Chondrocyte (in vitro differentiated cells): ENCODE results near the gene GIT2. TPM values are rescaled to one million over a fixed set of nuclear protein-coding genes. Genes with fewer than 3 reads are reported as not detected.

Experiments used
- DNase-seq: peaks from one replicate; pipeline ENCODE4 v3.0.0; 2021; ENCODE audit warnings: mixed read lengths, low spot score
- H3K27ac Mint-ChIP-seq: one replicate; pipeline ENCODE4 v1.8.0; 2021; ENCODE audit warnings: mild to moderate bottlenecking, moderate library complexity, mixed read lengths; ENCODE audit not compliant: unreplicated experiment
- H3K27me3 Mint-ChIP-seq: 2 replicates; pipeline ENCODE4 v1.8.0; 2021; ENCODE audit warnings: low read depth, mixed read lengths
- H3K36me3 Mint-ChIP-seq: 2 replicates; pipeline ENCODE4 v1.8.0; 2021; ENCODE audit warnings: low read depth, mixed read lengths
- H3K4me1 Mint-ChIP-seq: 2 replicates; pipeline ENCODE4 v1.8.0; 2021; ENCODE audit warnings: low read depth, mild to moderate bottlenecking, mixed read lengths
- H3K4me3 Mint-ChIP-seq: one replicate; pipeline ENCODE4 v1.8.0; 2021; ENCODE audit warnings: mild to moderate bottlenecking, moderate library complexity, mixed read lengths; ENCODE audit not compliant: unreplicated experiment
- H3K9me3 Mint-ChIP-seq: 2 replicates; pipeline ENCODE4 v1.8.0; 2021; ENCODE audit warnings: low read depth, mixed read lengths
- CTCF ChIP-seq: fragments of 200-600 bp; sonication (generic); IDR thresholded peaks from 2 replicates; pipeline ENCODE4 v1.5.0; 2021; ENCODE audit warnings: antibody characterized with exemption, mild to moderate bottlenecking, moderate library complexity
- total RNA-seq: library from RNA; stranded (reverse); gene quantifications from 3 replicates; pipeline ENCODE4 v1.2.1, GENCODE V29; 2021

The GIT2 gene
- total RNA-seq, 1 donor from 2014 or later: 38.1 TPM

- Mint-ChIP-seq H3K27ac (peak overlapping the region; percentile 88), H3K36me3 (peaks cover 3% of the 10 kb centered on the region), H3K4me1 (peaks cover 58% of the 10 kb centered on the region), H3K27me3 (no peaks in the 10 kb centered on the region), H3K4me3 (peak overlapping the region; percentile 87), H3K9me3 (no peaks in the 10 kb centered on the region)
- TF ChIP-seq CTCF: no peak
- no peak for DNase-seq
Measured at GRCh38 chr12:109996483-109996853, 300 bp upstream of the GIT2 start.

GRCh38 chr12:109995361-109995685, 845 bp downstream of the GIT2 start:
- peak overlapping the region; percentile 75 for H3K27ac Mint-ChIP-seq
- H3K4me3 Mint-ChIP-seq: peak overlapping the region; percentile 87
- TF ChIP-seq CTCF: no peak
- no peaks in the 10 kb centered on the region for H3K27me3 Mint-ChIP-seq
- no peak for DNase-seq
- peaks cover 3% of the 10 kb centered on the region for H3K36me3 Mint-ChIP-seq
- no peaks in the 10 kb centered on the region for H3K9me3 Mint-ChIP-seq
- H3K4me1 Mint-ChIP-seq: peaks cover 46% of the 10 kb centered on the region

- no peak for TF ChIP-seq CTCF
- no peak for DNase-seq
- peaks cover 1% of the 10 kb centered on the region for H3K36me3 Mint-ChIP-seq
- H3K27me3 Mint-ChIP-seq: no peaks in the 10 kb centered on the region
- no peak overlapping the region for H3K27ac Mint-ChIP-seq
- H3K9me3 Mint-ChIP-seq: no peaks in the 10 kb centered on the region
- H3K4me3 Mint-ChIP-seq: peak overlapping the region; percentile 87
- peaks cover 42% of the 10 kb centered on the region for H3K4me1 Mint-ChIP-seq
Measured at GRCh38 chr12:109994401-109995175, 1.6 kb downstream of the GIT2 start.

GRCh38 chr12:109993091-109993490, 3.1 kb downstream of the GIT2 start:
- Mint-ChIP-seq H3K27me3 (no peaks in the 10 kb centered on the region), H3K4me1 (peaks cover 37% of the 10 kb centered on the region), H3K36me3 (peaks cover 6% of the 10 kb centered on the region), H3K9me3 (no peaks in the 10 kb centered on the region), H3K4me3 (no peak overlapping the region), H3K27ac (no peak overlapping the region)
- DNase-seq: no peak
- TF ChIP-seq CTCF: no peak

GRCh38 chr12:109991586-109991985, 4.6 kb downstream of the GIT2 start:
- Mint-ChIP-seq H3K4me1 (peaks cover 30% of the 10 kb centered on the region), H3K9me3 (no peaks in the 10 kb centered on the region), H3K27me3 (no peaks in the 10 kb centered on the region), H3K36me3 (peaks cover 9% of the 10 kb centered on the region), H3K4me3 (no peak overlapping the region), H3K27ac (no peak overlapping the region)
- DNase-seq: no peak
- no peak for TF ChIP-seq CTCF
